Mesenteric fat pad (tissue), 1 donor: ENCODE data around the gene SHISAL2A. TPM values are rescaled to one million over a fixed set of nuclear protein-coding genes. Genes with fewer than 3 reads are reported as not detected.

Source experiments
- DNase-seq: peaks from one replicate; pipeline ENCODE4 v3.0.0-alpha.2; 2020; ENCODE audit warnings: low spot score
- long read RNA-seq: library from polyadenylated mRNA; unstranded; transcript quantifications from one replicate; pipeline ENCODE4 v2.0.0, GENCODE V29; 2020
- total RNA-seq: library from RNA; stranded (reverse); fragmentation: NEBNext Ultra II Directional; extraction: Animal tissue kit (Norgen Biotek cat#: 25700); gene quantifications from one replicate; pipeline ENCODE4 v1.2.1, GENCODE V29; 2021
- donor health status: DM: yes; HTN: yes; CAD: no.

SHISAL2A gene
- total RNA-seq, result not detected
- long read RNA-seq, result 0 reads

DNA sequence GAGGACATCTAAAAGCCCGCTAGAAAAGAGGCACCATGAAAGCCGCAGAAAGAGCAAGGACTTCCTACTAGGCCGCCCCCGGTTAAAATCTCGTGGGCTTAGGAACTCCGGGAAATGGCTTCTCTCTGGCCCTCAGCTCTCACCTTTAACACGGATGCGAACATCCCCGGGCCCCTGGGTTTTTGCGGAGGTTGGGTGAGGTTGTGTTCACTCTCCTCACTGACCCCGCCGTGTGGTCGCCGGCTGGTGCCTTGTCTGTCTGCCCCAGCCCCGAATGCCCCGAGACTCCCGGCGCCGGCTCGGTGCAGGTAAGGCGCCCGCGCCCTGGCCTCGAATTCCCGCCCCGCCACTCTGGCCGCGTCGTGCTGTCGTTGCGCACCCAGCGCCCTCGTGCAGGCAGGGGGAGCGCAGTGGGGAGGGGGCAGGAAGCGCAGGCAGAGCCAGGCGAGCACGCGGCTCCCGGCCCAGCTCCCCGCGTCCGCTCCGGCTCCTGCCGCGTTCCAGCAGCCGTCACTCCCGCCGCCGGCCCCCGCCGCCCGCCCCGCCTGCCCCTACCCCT, at the start of gene SHISAL2A:
Gene SHISAL2A, plus strand, starts transcription at position 437 of the 559 bp plus-strand sequence. CDS start 326 bp downstream, outside the sequence.
- no peak for DNase-seq

- DNase-seq, result no peak
Measured at GRCh38 chr1:52585474-52585873, 47.5 kb upstream of the SHISAL2A start.

GRCh38 chr1:52588027-52588426, 44.9 kb upstream of the SHISAL2A start:
- DNase-seq, result no peak

GRCh38 chr1:52588535-52588934, 44.4 kb upstream of the SHISAL2A start:
- DNase-seq, result no peak

DNA sequence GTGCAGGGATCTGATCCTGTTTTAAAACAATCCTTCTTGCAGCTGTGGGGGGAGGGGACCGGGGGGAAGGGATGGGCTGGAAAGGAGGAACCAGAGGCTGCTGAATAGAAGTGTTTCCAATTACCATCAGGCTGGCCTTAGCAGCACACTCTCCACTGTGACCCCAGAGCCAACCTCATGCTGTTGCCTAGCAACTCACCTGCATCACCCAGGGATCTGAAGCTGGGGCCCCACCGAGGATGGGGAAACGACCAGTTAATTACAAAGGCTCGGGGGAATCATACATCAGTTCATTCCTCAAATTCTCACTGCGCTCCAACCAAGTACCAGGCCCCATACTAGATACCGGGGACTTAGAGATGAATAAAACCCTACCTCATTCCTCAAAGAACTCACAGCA, 42.7 kb upstream of the SHISAL2A start:
- no peak for DNase-seq

DNA sequence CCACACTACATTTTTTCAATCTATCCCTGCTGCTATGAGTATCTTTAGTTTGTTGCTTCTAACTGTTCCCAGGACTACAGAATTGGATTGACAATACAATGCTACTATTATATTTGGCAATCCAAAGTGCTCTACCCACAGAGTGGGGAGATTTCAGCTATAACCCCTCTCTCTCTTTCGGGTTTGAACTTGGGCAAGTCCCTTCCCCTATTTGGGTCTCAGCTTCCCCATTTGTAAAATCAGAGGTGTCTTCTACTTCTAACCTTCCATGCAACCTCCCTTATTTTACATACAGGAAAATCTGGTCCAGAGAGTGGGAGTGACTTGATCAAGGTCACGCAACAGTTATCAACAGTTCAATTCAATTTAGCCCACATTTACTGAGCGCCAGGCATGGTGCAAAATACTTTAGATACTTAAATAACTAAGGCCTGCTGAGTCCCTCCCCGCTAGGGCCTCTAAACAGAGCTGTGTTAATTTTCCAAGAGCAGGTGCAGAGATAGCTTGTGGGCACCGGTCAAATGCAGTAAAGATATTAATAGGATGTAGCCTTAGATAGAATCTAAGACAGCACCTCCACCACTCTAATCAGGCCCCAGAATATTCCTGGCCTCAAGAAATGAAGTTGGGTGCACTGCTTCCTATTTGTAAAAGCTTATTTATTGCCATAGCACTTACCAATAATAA, 40.2 kb upstream of the SHISAL2A start:
- DNase-seq, result no peak

GRCh38 chr1:52593495-52593894, 39.5 kb upstream of the SHISAL2A start:
- DNase-seq, result no peak

DNA sequence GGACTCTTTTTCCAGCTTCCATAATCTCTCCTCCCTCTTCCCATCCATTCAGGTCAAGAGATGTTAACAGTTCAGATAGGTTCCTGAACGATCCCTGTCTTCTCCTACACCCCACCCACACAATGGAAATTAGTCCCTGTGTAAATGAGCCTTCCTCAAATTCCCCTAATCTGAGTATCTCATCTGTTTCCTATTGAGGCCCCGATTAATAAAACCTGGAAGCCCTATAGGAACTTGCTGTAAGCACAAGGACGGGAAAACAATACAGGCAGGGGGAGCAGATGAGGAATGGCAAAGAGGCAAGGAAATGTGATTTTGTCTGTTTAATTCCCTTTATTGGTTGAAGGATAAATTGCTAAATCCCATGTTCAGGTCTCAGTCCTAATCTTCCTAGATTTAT, 37.9 kb upstream of the SHISAL2A start:
- no peak for DNase-seq

DNA sequence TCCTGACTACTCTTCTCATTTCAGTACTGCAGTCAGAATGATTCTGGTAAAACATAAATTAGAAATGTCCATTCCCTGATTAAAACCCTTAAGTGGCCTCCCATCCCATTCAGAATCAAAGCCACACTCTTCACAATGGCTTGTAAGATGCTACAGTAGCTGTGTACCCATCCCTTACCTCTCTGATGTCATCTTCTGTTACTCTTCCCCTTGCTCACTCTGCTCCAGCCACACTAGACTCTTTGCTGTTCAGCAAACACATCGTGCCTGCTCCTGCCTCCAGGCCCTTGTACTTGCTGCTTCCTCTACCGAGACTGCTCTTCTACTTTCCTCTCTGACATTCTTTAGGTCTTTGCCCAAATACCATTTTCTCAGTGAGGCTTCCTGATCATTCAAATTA, 35.1 kb upstream of the SHISAL2A start:
- no peak for DNase-seq

- DNase-seq, result no peak
Measured at GRCh38 chr1:52598729-52599128, 34.2 kb upstream of the SHISAL2A start.

- DNase-seq, result no peak
Measured at GRCh38 chr1:52599236-52599635, 33.7 kb upstream of the SHISAL2A start.

GRCh38 chr1:52600533-52601179, 32.3 kb upstream of the SHISAL2A start:
- no peak for DNase-seq

DNA sequence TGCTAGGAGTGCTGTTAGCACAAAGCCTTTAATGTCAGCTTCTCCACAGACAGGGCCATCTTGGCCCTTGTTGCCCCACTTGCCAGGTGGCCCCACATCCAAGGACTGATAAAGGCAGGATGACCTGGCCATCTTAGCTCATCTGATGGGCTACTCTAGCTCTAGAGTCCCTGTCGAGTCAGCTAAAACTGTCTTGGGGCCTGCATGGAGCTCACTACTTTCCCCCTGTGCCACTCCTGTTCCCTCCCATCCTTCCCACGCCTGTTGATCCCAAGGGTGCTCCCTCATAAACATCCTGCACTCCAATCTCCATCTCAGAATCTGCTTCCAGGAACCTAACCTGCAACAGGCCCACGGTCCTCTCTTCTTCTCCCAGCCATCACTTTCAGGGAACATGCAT, 31.4 kb upstream of the SHISAL2A start:
- no peak for DNase-seq

GRCh38 chr1:52601991-52602855, 30.7 kb upstream of the SHISAL2A start, which contains the start of gene GPX7:
TSS of gene GPX7 (plus strand) at chr1:52602371. CDS start at chr1:52602410, 39 bp downstream.
- peak; percentile 90 for DNase-seq

DNA sequence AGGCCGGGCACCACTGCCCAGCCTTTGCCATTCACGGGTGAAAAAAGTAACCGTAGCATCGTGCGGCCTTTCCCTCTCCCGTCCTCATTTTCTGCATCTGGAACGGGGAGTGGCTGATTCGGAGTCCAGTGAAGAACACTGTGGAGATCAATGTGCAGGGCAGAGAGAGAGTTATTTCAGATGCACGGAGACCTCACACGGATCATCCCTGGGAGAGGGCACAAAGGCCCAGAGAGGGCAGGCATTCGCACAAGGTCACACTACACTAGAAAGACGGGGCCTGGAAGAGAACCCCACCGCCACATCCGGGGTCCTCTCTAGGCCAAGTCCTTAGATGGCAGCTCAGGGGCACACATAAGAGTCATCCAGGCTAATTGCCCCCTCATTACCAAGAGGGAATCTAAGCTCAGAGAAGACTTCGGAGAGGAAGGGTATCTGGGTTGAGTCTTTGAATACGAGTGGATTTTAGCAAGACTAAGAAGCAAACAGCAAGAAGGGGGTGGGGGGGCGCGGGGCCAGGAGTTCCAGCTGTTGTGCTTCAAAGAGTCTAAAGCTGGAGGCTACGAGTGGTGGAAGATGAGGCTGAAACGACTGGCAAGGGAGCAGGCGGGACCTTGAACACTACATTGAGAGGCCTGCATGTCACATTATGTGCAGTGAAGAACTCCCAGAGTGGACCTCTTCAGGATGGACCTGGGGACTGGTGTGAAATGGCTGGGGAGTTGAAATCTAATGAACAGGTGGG, 29.9 kb upstream of the SHISAL2A start:
- no peak for DNase-seq

DNA sequence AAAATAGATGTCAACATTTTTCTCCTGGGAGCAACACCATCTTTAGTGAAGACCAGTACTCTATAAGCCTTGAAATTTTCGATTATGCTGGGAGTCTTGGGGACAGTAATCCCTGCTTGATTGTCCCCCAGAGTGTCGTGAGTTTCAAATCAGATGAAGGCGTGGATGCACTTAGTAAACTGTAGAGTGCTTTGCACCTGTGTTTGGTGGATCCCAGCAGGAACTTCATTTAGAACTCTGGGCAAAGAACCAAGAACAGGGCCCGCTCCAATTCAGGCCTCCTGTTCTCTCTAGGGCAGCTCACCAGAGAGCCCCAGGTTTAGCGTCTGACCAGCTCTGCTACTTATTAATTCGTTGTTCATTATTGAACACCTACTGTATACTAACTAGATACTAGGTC, 29.3 kb upstream of the SHISAL2A start:
- DNase-seq, result no peak

GRCh38 chr1:52604063-52604770, 28.8 kb upstream of the SHISAL2A start:
- DNase-seq, result no peak

DNA sequence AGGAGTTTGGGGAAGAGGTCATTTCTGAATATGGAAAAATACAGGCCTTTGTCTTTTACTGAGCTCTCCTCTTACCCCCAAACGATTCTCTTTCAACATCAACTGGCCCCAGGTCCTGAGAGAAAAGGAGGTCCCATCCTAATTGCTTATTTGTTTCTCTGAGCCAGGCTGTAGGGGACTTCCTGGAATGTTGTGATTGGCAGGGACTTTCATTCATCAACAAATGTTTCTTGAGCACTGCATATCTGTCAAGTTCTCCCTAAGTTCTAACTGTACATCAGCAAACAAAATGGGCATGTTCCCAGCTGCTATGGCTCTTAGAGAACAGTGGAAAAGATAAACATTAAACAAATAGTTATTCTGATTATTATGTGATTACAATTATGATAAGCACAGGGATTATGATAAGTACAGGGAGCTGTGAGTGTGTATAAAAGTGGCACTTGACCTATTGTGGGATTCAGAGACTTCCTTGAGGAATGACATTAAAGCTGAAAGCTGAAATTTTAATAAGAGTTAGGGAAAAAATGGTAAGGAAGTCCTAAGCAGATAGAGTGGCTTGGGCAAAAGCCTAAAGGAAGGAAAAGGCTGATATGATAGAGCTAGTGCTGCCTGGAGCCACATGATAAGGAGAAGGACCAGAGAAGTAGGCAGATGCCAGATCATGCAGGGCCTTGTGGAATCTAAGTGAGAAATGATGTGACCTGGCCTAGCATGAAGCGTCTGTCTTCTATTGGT, 19.2 kb upstream of the SHISAL2A start:
- DNase-seq, result no peak

GRCh38 chr1:52614671-52615070, 18.3 kb upstream of the SHISAL2A start:
- no peak for DNase-seq
